Tibial nerve (tissue), 4 donors: ENCODE results near the gene NEK5.

Source experiments
- EP300 ChIP-seq, 2 donors: sonication (generic); formaldehyde crosslinking; IDR thresholded peaks; one replicate each; pipeline ENCODE4 v1.6.1; 2017; ENCODE audit warnings: antibody characterized with exemption in 2 of 2, mild to moderate bottlenecking in 1 of 2
- POLR2A ChIP-seq, 2 donors: fragments of 450-650 bp; IDR thresholded peaks; one replicate each; pipeline ENCODE4 v1.6.1; 2017; ENCODE audit warnings: antibody characterized with exemption in 2 of 2, mild to moderate bottlenecking in 2 of 2, moderate library complexity in 2 of 2
- TF ChIP-seq, protein P1 (sequence below), 5 experiments: fragments of 200-600 bp in 3 of 5; fragments of 450-650 bp in 2 of 5; sonication (generic) in 3 of 5; IDR thresholded peaks; one replicate each; pipeline ENCODE4 v1.5.1; 2016 to 2019; ENCODE audit warnings: antibody characterized with exemption in 5 of 5, mild to moderate bottlenecking in 3 of 5, moderate library complexity in 2 of 5

- TF ChIP-seq POLR2A (IDR thresholded peaks at IDR 0.05) = no peak
- TF ChIP-seq, protein P1, sequence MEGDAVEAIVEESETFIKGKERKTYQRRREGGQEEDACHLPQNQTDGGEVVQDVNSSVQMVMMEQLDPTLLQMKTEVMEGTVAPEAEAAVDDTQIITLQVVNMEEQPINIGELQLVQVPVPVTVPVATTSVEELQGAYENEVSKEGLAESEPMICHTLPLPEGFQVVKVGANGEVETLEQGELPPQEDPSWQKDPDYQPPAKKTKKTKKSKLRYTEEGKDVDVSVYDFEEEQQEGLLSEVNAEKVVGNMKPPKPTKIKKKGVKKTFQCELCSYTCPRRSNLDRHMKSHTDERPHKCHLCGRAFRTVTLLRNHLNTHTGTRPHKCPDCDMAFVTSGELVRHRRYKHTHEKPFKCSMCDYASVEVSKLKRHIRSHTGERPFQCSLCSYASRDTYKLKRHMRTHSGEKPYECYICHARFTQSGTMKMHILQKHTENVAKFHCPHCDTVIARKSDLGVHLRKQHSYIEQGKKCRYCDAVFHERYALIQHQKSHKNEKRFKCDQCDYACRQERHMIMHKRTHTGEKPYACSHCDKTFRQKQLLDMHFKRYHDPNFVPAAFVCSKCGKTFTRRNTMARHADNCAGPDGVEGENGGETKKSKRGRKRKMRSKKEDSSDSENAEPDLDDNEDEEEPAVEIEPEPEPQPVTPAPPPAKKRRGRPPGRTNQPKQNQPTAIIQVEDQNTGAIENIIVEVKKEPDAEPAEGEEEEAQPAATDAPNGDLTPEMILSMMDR (IDR thresholded peaks at IDR 0.05) = no peak
- no peak for TF ChIP-seq EP300 (IDR thresholded peaks at IDR 0.05)
These were observed 122.2 kb downstream of the NEK5 start for GRCh38 chr13:52006523-52007245.
